KMS-11 (cell line): Measurements from ENCODE around the gene HS3ST2.

Experiments
- H2AFZ ChIP-seq: fragments of 200-600 bp; sonication (generic); 2 replicates; pipeline ENCODE4 v1.6.1; 2016; ENCODE audit warnings: antibody characterized with exemption, mixed run types, low read depth
- H3K27ac ChIP-seq: fragments of 200-600 bp; sonication (generic); 2 replicates; pipeline ENCODE4 v1.6.1; 2016; ENCODE audit warnings: mild to moderate bottlenecking, mixed run types
- H3K27me3 ChIP-seq: fragments of 200-600 bp; sonication (generic); 2 replicates; pipeline ENCODE4 v1.6.1; 2017; ENCODE audit warnings: mild to moderate bottlenecking, low read depth, mixed run types, moderate library complexity; ENCODE audit not compliant: insufficient read depth
- H3K36me3 ChIP-seq: fragments of 200-600 bp; sonication (generic); 2 replicates; pipeline ENCODE4 v1.6.1; 2017; ENCODE audit warnings: mild to moderate bottlenecking, mixed run types; ENCODE audit not compliant: insufficient read depth
- H3K4me1 ChIP-seq: fragments of 200-600 bp; sonication (generic); 2 replicates; pipeline ENCODE4 v1.6.1; 2016; ENCODE audit warnings: mild to moderate bottlenecking, low read depth, mixed run types; ENCODE audit not compliant: poor library complexity, severe bottlenecking
- H3K4me2 ChIP-seq: fragments of 200-600 bp; sonication (generic); 2 replicates; pipeline ENCODE4 v1.7.0; 2016; ENCODE audit warnings: mild to moderate bottlenecking, mixed run types
- H3K4me3 ChIP-seq: fragments of 200-600 bp; sonication (generic); IDR thresholded peaks from 2 replicates; pipeline ENCODE4 v1.6.1; 2017; ENCODE audit warnings: low read depth, low read length, mixed read lengths; ENCODE audit not compliant: insufficient read depth
- H3K79me2 ChIP-seq: fragments of 200-600 bp; sonication (generic); 2 replicates; pipeline ENCODE4 v1.6.1; 2016; ENCODE audit warnings: low read depth, mixed run types; ENCODE audit not compliant: insufficient read depth
- H3K9ac ChIP-seq: fragments of 200-600 bp; sonication (generic); 2 replicates; pipeline ENCODE4 v1.6.1; 2016; ENCODE audit warnings: mild to moderate bottlenecking, mixed run types
- H4K20me1 ChIP-seq: fragments of 200-600 bp; sonication (generic); 2 replicates; pipeline ENCODE4 v1.6.1; 2016; ENCODE audit warnings: mild to moderate bottlenecking, mixed run types; ENCODE audit not compliant: insufficient read depth
- TF ChIP-seq, protein P1 (sequence below): fragments of 200-600 bp; sonication (generic); conservative IDR thresholded peaks from 2 replicates; pipeline ENCODE4 v1.6.1; 2017; ENCODE audit warnings: low read depth, mild to moderate bottlenecking, antibody characterized with exemption, low read length, moderate library complexity, mixed read lengths

HS3ST2 gene

DNA sequence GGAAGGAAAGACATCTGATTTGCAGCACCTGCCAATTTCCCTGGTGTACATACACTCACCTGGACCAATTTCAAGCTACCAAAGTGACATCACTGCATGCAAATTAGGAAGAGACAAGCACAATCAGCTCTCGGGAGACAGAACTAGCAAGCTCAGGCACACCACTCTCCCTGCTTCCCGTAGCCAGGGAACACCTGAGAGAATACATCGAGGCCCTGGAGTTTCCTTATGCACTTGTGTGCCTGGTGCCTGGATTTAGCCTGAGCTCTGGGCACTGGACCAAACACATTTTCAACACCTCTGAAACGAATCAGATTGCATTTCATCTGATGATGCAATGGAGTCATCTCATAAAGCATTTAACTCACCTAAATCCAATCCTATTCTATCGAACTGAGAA, 110.5 kb downstream of the HS3ST2 start:
- Histone ChIP-seq H3K4me3 (no peak overlapping the region), H3K36me3 (no peaks in the 10 kb centered on the region), H2AFZ (no peak overlapping the region), H3K79me2 (no peaks in the 10 kb centered on the region), H3K4me1 (no peaks in the 10 kb centered on the region), H3K4me2 (no peak overlapping the region), H4K20me1 (no peaks in the 10 kb centered on the region), H3K27me3 (no peaks in the 10 kb centered on the region), H3K9ac (no peak overlapping the region), H3K27ac (no peak overlapping the region)
- TF ChIP-seq, protein P1, sequence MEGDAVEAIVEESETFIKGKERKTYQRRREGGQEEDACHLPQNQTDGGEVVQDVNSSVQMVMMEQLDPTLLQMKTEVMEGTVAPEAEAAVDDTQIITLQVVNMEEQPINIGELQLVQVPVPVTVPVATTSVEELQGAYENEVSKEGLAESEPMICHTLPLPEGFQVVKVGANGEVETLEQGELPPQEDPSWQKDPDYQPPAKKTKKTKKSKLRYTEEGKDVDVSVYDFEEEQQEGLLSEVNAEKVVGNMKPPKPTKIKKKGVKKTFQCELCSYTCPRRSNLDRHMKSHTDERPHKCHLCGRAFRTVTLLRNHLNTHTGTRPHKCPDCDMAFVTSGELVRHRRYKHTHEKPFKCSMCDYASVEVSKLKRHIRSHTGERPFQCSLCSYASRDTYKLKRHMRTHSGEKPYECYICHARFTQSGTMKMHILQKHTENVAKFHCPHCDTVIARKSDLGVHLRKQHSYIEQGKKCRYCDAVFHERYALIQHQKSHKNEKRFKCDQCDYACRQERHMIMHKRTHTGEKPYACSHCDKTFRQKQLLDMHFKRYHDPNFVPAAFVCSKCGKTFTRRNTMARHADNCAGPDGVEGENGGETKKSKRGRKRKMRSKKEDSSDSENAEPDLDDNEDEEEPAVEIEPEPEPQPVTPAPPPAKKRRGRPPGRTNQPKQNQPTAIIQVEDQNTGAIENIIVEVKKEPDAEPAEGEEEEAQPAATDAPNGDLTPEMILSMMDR = no peak

DNA sequence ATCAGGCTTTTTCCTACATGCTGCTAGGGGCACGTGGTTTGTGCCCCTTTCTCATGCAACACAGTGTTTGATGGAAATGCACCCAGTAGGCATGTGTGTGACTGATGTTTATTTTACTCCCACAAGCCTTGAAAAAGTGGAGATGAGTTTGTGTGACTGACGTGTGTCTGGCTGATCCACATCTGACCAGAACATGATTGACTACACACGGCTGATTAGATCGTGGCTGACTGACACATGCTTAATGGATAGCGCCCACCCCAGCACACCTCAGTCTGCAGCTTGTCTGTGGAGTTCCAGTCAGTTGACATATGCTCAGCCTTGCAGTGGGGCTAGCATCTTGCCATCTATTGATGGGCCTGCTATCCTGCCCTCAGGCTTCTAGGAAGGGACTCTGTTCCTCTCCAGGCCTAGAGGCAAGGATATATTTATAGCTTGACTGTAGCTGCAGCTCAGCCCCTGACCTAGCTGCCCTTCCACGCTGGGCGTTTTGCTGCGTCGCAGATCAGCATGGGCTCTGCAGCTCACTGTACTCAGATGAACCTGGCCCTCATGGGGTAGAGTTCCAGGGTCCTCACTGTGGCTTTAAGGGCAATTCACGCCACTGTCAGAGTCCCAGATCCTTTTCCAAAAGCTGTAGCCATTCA, 112.3 kb downstream of the HS3ST2 start:
- TF ChIP-seq, protein P1 = no peak
- Histone ChIP-seq H3K27me3 (no peaks in the 10 kb centered on the region), H2AFZ (no peak overlapping the region), H3K4me3 (no peak overlapping the region), H3K79me2 (no peaks in the 10 kb centered on the region), H3K9ac (no peak overlapping the region), H3K36me3 (no peaks in the 10 kb centered on the region), H3K4me2 (no peak overlapping the region), H3K4me1 (no peaks in the 10 kb centered on the region), H4K20me1 (no peaks in the 10 kb centered on the region), H3K27ac (no peak overlapping the region)

DNA sequence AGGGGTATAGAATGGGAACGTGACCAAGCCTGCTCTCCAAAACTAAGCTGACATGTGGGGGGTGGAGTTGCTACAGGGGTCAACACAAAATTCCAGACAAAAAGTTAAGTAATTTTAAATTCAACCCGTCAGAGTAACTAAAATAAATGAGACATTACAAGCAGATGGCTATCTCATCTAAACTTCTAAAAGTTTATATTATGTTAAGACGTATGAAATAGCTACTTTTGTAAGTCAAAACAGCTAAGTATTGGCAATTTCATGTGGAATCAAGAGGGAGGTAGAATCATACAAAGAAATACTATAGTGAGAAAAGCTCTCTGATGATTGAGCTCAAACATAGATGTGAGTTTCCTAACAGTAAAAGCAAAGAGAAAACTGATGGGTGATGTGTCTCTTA, 113.3 kb downstream of the HS3ST2 start:
- H4K20me1 ChIP-seq = no peaks in the 10 kb centered on the region
- H3K27me3 ChIP-seq = no peaks in the 10 kb centered on the region
- H3K79me2 ChIP-seq = no peaks in the 10 kb centered on the region
- TF ChIP-seq, protein P1 = no peak
- H3K4me3 ChIP-seq = no peak overlapping the region
- H2AFZ ChIP-seq = no peak overlapping the region
- H3K9ac ChIP-seq = no peak overlapping the region
- no peak overlapping the region for H3K4me2 ChIP-seq
- no peak overlapping the region for H3K27ac ChIP-seq
- H3K36me3 ChIP-seq = no peaks in the 10 kb centered on the region
- no peaks in the 10 kb centered on the region for H3K4me1 ChIP-seq

DNA sequence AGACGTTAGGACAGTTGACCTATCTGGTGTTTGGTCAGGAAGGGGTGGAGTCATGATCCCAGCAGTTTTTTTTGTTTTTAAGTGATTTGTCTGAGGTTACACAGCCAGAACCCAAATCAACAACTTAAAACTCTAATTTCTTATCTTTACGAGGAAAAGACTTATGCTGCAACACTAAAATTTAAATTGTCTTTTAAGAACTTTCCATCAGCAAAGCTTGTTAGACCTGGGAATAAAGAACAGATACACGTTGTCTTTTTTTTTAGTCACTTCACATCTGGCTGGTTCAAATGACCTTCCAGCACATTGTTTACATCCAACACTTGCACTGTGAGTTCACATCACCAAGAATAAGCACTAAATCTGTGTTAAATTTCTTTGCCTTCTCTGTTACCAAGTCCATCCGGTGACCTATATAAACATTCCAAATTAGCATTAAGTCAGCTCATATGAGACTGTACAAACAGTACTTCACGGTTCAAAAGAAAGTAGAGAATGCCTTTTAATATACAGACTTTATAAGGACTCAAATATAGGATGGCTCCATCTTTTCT, 115.0 kb downstream of the HS3ST2 start:
- no peak overlapping the region for H3K4me3 ChIP-seq
- no peaks in the 10 kb centered on the region for H4K20me1 ChIP-seq
- no peaks in the 10 kb centered on the region for H3K27me3 ChIP-seq

More for the DNA sequence above, 115.0 kb downstream of the HS3ST2 start:
- Histone ChIP-seq H3K9ac (no peak overlapping the region), H3K4me2 (no peak overlapping the region), H3K79me2 (no peaks in the 10 kb centered on the region), H3K4me1 (no peaks in the 10 kb centered on the region), H2AFZ (no peak overlapping the region), H3K36me3 (no peaks in the 10 kb centered on the region), H3K27ac (no peak overlapping the region)
- TF ChIP-seq, protein P1 = no peak
